Measurements from ENCODE around the gene TMEM204.

The TMEM204 gene

GRCh38 chr16:1601489-1601888 is 68.0 kb downstream of the TMEM204 start:
- no peak for DNase-seq

GRCh38 chr16:1602285-1602684 is 68.8 kb downstream of the TMEM204 start:
- no peak for DNase-seq

Data from activated CD4-positive, alpha-beta T cell treated with anti-CD3 and anti-CD28 coated beads for 4 hours (primary cell).